Measurements from ENCODE around the gene TTF2.

Gene TTF2

DNA sequence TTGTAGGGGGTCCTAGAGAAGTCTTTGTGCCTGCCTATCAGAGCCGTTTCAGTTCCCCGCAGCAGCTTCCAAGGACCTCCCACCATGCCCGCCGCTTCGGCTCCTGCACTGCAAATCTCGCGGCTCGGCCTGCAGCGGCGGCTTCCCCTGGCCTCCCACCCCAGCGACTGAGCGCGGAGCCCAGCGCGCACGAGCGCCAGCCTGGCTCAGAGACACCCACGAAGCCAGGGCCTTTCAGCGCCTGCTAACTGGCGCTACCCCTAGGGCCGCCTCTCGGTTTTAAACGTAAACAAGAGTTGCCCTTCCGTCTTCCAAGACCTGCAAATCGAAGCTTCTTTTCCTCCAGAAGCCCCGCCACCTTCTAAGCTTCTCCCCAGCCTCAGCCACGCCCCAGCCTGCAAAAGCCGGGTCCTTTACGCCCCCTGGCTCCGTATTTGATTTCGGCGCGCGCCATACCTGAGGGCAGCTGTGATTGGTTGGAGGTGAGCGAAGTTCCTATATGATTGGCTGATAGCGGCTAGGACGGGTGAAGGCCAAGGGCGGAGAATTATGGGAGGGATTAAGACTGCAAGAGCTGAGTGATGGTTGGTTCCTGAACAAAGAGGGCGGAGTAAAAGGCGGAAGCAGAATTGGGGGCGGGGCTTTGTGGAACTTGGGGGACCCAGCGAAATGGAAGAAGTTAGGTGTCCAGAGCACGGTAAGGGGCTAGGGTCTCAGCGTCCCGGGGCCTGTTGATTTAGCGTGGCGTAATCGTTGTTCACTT is at the start of gene TTF2:
Gene TTF2, plus strand, starts transcription at position 649 of the 763 bp plus-strand sequence. Its CDS starts 21 bp downstream, at position 670.
- peak; percentile 95 for DNase-seq

- no peak for DNase-seq
Observed at GRCh38 chr1:117011334-117011733, 48.8 kb upstream of the TTF2 start.

DNA sequence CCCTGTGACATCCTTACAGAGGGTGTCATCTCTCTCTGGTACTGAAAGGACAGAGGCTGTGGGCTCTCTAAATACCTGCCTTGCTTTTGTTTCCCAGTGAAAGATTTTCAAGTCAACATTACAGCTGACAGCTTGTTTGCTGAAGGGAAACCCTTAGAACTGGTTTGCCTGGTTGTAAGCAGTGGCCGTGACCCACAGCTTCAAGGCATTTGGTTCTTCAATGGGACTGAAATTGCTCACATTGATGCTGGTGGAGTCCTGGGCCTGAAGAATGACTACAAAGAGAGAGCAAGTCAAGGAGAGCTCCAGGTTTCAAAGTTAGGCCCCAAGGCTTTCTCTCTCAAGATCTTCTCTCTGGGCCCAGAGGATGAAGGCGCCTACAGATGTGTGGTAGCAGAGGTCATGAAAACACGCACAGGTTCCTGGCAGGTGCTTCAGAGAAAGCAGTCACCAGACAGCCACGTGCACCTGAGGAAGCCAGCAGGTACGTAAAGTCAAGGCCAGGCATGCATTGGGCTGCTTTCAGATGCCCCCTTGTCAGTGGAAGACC is 46.7 kb upstream of the TTF2 start:
- DNase-seq = no peak

DNA sequence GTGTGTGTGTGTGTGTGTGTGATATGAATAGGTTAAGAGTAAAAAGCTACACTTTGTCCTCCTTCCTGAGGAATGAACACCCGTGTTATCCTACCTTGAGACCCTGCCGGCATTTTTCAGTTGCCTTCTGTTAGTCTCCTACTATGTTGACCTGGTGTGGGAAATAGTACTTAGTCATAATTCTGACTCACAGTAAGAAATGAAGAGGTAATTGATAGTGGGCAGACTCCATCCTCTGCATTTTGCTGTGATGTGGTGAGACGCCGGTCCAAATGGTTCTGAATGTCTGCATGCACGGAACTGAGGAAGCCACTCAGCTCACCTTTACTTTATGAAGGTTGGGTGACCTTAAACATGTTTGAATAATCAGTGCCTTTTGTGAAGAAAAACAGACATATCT is 45.9 kb upstream of the TTF2 start:
- peak; percentile 8 for DNase-seq

- no peak for DNase-seq
Observed at GRCh38 chr1:117015724-117016123, 44.4 kb upstream of the TTF2 start.

GRCh38 chr1:117017062-117017461 is 43.1 kb upstream of the TTF2 start:
- DNase-seq = peak; percentile 3

- DNase-seq = no peak
Observed at GRCh38 chr1:117017648-117018047, 42.5 kb upstream of the TTF2 start.

DNA sequence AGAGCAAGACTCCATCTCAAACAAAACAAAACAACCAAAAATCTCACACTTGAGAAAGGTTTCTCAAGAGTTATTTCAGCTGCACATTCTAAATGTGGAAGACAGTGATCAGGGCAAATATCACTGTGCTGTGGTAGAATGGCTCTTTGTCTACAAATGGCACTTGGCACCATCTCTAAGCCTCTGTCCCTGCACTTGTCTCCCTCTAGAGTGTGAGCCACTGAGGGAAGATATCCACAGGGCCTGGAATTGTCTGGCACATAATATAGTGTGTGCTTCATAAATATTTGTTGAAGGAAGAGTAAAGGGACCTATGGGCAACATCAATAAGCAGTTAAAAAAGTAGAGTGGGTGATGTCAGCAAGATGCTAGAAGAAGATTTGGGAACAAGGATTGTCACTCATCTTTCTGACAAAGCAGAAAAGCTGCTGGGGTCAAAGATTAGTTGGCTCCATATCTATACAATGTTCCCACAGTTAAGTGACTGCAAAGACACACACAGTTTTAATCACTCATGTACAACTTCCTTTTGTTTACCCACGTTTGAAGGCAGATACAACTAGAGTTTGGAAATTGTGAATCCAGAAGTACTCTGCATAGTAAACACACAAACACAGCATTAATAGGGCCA is 39.5 kb upstream of the TTF2 start:
- no peak for DNase-seq

DNA sequence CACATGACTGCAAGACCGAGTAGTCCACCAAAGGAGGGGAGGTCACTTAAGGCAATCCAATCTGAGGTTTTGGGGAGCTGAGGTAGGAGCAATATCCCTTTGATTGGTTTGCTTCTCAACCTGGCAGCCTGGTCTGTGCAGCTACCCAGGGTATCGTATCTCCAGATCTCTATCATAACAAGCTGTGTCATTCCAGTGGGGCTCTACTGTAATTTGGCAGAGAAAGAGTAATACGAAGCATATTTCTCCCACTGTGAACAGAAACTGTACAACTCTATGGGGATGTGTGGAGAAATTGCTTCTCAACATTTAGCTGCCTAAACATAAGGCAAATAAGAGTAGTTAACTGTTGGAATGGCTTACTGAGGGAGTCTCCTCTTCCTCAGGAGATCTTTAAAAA is 38.0 kb upstream of the TTF2 start:
- no peak for DNase-seq

- no peak for DNase-seq
Observed at GRCh38 chr1:117025568-117025967, 34.6 kb upstream of the TTF2 start.

DNA sequence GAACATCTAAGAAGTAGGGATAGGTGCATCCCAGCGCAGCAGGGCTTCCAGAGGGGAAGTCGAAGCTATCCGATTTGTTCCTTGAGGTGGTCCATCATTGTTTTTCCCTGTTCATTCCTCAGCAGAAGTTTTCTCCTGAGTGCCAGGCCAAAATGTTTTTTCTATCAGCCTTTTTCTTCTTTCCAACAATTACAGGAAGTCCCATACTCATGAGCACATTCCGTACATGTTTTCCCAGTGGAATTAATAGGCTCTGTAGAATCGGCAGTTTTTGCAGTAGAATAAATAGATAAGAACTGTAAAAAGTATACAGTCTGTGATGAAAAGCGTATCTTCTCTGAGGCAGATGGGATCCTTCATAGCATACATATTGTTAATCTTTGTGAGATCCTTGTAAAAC is 33.8 kb upstream of the TTF2 start:
- DNase-seq = no peak

- DNase-seq = no peak
Observed at GRCh38 chr1:117029685-117030084, 30.4 kb upstream of the TTF2 start.

DNA sequence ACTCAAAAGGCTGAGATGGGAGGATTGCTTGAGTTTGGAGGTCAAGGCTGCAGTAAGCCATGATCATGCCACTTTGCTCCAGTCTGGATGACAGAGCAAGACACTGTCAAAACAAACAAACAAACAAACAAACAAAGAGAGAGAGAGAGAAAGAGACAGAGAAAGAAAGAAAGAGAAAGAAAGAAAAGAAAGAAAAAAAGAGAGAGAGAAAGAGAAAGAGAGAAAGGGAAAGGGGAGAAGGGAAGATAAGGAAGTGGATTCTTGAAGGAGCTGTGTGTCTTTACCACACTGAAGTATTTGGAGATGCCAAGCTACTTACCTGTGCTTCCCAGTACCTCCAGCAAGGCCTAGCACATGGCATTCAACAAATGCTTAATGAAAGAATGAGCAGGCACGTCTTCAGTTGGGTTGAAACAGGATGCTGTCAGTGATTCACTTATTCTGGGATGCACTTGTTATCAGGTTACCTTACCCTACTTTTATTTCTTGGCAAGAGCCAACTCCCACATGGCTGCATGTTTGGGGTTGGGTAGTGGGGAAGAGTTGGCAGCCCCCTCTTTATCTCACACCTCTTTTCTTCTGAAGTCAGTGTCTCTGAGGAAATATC is 29.8 kb upstream of the TTF2 start:
- DNase-seq = no peak

DNA sequence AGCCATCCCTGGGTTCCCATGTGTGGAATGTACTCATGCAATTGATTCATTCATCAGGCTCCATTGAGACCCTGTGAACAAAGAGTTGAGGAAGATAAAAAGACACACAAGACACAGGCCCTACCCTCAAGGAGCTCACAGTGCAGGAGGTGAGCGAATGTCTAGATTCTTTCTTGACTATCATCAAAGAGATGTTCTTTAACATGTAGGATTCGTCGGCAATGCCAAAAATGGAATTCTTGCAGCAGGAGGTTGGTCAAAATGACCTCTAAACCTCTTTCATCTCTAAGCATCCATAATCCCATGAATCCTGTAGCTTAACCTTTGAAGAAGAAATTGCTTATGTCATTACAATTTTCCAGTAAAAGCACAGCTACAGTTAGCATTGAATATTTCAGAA is 27.9 kb upstream of the TTF2 start:
- DNase-seq = no peak

DNA sequence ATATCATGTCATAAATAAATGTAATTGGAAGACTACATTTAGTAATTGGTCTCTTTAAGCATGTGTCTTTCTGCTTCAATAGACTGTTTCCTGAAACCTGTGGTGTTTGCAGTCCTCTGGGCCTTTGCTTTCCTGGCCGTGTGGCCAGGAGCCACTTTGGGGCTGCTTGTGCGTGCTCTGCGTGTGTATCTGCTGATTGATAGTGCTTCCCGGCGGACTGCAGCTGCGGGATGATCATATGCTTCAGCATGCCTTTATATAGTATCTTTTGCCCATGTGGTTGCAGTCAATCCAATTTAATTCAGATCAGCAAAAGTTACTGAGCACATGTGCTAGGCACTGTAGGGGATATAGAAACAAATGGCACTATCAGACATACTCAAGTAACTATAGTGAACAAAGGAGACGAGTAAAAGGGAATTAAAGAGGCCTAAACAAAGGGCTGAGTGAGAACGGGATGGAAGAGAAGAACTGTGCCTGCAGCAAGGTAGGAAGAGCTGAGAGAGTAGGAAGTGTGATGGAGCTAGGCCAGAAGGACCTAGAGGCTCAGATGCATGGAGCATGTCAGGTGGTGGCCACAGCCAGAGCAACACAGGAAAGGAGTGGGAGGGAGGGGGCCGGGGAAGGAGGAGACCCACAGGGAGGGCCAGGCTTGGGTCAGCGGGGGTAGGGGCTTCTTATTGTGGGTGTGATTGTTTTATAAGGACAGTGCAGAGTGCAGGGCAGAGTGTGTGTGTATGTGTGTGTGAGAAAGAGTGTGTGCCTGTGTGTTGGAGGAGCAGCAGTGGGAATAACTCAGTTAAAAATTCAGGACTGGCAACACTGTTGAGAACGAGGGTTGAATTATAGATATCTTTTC is 27.2 kb upstream of the TTF2 start:
- no peak for DNase-seq

DNA sequence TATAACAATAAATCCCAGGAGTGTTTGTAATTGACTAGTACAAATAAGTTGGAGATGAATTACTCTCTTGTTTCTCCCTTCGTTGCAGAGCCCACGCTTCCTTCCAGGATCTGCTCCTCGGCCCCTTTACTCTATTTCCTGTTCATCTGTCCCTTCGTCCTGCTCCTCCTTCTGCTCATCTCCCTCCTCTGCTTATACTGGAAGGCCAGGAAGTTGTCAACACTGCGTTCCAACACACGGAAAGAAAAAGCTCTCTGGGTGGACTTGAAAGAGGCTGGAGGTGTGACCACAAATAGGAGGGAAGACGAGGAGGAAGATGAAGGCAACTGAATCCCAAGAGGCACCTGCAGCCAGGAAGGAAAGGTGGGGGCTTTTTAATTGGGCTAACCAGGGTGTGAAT is 26.4 kb upstream of the TTF2 start:
- no peak for DNase-seq

GRCh38 chr1:117034791-117035290 is 25.3 kb upstream of the TTF2 start:
- no peak for DNase-seq

GRCh38 chr1:117036018-117036461 is 24.1 kb upstream of the TTF2 start:
- no peak for DNase-seq

DNA sequence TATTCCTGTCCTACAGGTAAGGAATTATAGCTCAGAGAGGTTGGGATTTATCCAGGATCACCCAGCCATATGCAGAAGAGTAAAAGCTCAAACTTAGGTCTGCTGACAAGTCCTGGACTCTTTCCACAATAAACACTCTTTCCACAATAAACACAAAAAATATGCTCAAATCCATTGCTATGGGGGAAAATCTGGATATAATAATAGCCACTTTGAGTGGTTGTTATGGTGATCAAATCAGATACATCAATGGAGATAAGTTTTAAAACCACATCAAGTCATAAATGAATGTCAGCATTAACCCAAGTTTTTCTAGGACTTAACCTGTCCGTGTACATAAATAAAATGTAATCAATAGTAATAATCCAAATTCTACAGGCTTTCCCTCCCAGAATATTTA is 22.3 kb upstream of the TTF2 start:
- DNase-seq = no peak

DNA sequence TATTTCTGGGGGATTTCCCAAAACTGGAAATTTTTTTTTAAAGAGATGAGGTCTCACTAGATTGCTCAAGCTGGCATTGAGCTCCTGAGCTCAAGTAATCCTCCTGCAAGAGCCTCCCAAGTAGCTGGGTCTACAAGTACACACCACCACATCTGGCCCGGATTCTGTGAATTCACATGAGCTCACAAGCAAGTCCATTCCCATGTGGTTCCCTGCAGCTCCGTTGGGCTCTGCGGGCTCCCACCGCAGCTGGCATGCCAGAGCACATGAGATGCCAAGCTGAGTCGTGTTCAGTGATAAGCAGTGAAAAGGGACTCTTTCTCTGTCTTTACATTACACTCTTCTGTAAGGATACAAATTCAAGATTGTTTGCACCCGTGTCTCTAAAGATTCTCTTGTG is 21.9 kb upstream of the TTF2 start:
- no peak for DNase-seq

- no peak for DNase-seq
Observed at GRCh38 chr1:117044217-117044616, 15.9 kb upstream of the TTF2 start.

DNA sequence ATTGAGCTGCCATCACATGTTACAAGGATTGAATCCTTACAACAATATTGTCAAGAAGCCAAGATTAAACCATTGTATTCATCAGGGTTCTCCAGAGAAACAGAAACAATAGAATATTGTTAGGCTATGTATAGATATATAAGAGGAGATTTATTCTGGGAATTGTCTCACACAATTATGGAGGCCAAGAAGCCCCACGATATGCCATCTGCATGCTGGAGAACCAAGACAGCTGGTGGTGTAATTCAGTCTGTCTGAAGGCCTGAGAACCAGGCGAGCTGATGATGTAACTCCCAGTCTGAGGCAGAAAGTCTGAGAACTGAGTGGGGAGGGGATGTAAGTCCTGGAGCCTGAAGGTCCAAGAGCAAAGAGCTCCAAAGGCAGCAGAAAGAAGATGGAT is 14.5 kb upstream of the TTF2 start:
- no peak for DNase-seq

DNA sequence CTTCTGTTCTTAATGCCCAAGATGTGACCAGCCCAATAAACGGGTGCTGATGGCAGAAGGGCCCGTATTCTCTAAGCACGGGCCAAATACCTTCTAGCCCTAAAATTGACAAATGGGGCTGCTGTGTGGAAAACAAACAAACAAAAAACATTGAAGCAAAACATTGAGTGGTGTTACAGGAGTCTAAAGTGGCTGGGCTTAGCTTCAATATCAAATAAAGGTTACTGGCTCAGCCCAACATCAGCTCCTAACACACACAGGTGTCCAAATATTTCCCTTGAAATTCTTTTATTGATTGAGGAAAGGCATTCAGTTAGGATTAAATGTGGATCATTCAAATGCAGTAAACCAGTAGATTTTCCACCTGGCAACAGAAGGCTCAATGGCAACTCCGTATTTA is 13.3 kb upstream of the TTF2 start:
- DNase-seq = no peak

Data from stimulated activated naive CD4-positive, alpha-beta T cell treated with Interleukin-2 at 50 U/mL for 16 hours (primary cell).